ENCODE measurements around the gene RHBDL1. TPM values are rescaled to one million over a fixed set of nuclear protein-coding genes. Genes with fewer than 3 reads are reported as not detected.

The RHBDL1 gene
- total RNA-seq = under 1 TPM; 0.48 to 0.63 TPM

GRCh38 chr16:674968-675883 is at the start of gene RHBDL1:
Gene RHBDL1, plus strand, starts transcription at chr16:675671. Its CDS starts 120 bp downstream, at chr16:675791.
- POLR2A ChIA-PET = interaction anchor here (1.1 to 2.1 kb wide), 3 partner anchors 7 to 39 kb away, joined by 3 to 5 read pairs (median 4); partner anchors contain the start of genes METTL26, RHOT2 and WDR90
- CTCF ChIA-PET = interaction anchor here (0.8 to 6.1 kb wide), 3 partner anchors 7 to 46 kb away, joined by 3 to 25 read pairs (median 3); partner anchors contain the start of genes ANTKMT and RHOT2

GRCh38 chr16:625977-626765 is 49.3 kb upstream of the RHBDL1 start:
- ChIA-PET CTCF (no interaction called here), POLR2A (no interaction called here)

DNA sequence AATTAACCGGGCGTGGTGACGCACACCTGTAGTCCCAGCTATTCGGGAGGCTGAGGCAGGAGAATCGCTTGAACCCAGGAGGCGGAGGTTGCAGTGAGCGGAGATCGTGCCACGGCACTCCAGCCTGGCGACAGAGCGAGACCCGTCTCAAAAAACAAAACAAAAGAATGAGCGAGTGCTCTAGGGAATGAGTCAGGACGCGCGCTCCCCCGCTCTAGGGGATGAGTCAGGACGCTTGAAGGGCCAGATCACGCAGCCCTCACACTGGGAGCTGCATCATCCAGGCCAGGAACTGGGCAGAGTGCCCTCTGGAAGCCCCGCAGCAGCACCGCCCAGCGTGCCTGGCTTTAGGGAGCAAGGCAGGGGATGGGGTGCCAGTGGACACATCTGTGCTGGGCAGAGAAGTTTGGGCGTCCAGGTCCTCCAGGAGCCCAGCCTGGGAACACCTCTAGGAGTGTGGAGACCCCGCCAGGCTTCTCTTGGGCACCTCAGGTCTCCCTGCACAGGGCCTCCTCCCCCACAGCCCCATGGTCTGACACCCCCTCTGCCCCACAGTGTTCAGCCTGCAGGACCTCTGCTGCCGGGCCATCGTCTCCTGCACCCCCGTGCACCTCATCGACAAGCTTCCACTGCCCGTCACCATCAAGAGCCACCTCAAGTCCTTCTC is 48.6 kb upstream of the RHBDL1 start:
- ChIA-PET POLR2A (no interaction called here), CTCF (no interaction called here)

GRCh38 chr16:627454-628239 is 47.8 kb upstream of the RHBDL1 start:
- CTCF ChIA-PET = no interaction called here
- POLR2A ChIA-PET = no interaction called here

GRCh38 chr16:628321-629061 is 47.0 kb upstream of the RHBDL1 start:
- CTCF ChIA-PET = no interaction called here
- POLR2A ChIA-PET = no interaction called here

- POLR2A ChIA-PET = no interaction called here
- CTCF ChIA-PET = no interaction called here
These were observed 46.2 kb upstream of the RHBDL1 start for GRCh38 chr16:629185-629832.

DNA sequence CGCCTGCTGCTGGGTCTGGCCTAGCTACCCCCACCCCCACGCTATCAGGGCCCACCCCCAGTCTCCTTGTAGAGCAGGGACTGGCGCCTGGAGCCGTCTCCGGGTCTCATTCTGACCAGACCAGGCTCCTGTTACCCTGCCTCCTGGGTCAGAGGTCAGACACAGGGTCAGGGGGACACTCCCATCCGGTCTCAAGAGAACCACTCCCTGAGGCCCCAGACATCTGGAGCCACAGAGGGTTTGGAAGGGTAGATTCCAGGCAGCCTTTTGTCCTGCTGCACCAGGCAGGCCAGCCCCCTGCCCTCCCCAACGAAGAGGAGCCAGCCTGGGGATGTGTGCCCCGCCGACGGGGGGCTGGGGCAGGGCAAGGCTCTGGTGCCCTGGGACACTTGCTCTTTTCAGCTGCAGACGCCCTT is 45.6 kb upstream of the RHBDL1 start:
- POLR2A ChIA-PET = no interaction called here
- CTCF ChIA-PET = no interaction called here

DNA sequence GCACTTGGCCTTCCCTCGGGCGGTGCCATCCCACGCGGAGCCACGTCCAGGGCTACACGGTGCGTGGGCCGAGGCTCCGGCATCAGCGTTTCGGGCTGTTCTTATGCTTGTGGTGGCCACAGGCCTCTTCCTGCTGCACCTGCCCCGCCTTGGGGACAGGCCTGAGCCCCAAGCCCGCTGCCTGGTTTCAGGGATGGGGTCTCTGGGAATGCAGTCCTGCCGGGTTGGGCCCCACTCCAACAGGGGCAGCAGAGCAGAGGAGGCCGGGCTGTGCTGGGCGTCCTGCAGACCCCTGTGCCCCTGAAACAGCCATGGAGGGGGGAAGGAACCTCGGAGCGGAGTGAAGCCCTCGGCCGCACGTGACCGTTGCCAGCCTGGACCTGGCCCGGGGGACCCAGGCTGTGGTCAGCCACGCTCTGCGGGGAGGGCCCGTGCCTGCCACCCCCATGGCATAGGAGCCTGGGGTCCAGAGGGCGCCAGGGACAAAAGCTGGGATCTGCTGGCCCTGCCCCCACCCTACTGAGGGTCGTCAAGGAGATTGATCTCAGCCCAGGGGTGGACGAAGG is 45.1 kb upstream of the RHBDL1 start:
- POLR2A ChIA-PET = no interaction called here

GRCh38 chr16:630815-631405 is 44.6 kb upstream of the RHBDL1 start, which contains the start of gene WFIKKN1:
Gene WFIKKN1, plus strand, starts transcription at chr16:630985. Its CDS starts 269 bp downstream, at chr16:631254.
- ChIA-PET CTCF (interaction anchor here (1.0 kb wide), 1 partner anchor 51 kb away, joined by 3 read pairs; no protein-coding TSS in a partner anchor), POLR2A (no interaction called here)

More for the DNA sequence above, 45.1 kb upstream of the RHBDL1 start:
- CTCF ChIA-PET = interaction anchor here (1.0 kb wide), 1 partner anchor 51 kb away, joined by 3 read pairs; no protein-coding TSS in a partner anchor

GRCh38 chr16:631808-632358 is 43.6 kb upstream of the RHBDL1 start:
- CTCF ChIA-PET = interaction anchor here (0.6 kb wide), 1 partner anchor 1836 kb away, joined by 4 read pairs; no protein-coding TSS in a partner anchor
- POLR2A ChIA-PET = no interaction called here

DNA sequence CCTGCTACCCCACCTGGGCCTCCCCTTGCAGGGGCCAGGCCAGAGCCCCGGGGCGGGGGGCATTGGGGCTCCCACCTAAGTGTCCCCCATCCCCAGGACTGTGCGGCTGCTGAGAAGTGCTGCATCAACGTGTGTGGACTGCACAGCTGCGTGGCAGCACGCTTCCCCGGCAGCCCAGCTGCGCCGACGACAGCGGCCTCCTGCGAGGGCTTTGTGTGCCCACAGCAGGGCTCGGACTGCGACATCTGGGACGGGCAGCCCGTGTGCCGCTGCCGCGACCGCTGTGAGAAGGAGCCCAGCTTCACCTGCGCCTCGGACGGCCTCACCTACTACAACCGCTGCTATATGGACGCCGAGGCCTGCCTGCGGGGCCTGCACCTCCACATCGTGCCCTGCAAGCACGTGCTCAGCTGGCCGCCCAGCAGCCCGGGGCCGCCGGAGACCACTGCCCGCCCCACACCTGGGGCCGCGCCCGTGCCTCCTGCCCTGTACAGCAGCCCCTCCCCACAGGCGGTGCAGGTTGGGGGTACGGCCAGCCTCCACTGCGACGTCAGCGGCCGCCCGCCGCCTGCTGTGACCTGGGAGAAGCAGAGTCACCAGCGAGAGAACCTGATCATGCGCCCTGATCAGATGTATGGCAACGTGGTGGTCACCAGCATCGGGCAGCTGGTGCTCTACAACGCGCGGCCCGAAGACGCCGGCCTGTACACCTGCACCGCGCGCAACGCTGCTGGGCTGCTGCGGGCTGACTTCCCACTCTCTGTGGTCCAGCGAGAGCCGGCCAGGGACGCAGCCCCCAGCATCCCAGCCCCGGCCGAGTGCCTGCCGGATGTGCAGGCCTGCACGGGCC is 42.8 kb upstream of the RHBDL1 start:
- ChIA-PET CTCF (interaction anchor here (0.6 kb wide), 1 partner anchor 1836 kb away, joined by 4 read pairs; no protein-coding TSS in a partner anchor), POLR2A (no interaction called here)

GRCh38 chr16:633336-634050 is 42.0 kb upstream of the RHBDL1 start:
- CTCF ChIA-PET = interaction anchor here (0.8 kb wide), 1 partner anchor 52 kb away, joined by 3 read pairs; no protein-coding TSS in a partner anchor
- POLR2A ChIA-PET = interaction anchor here (1.0 kb wide), 1 partner anchor 95 kb away, joined by 3 read pairs; no protein-coding TSS in a partner anchor

DNA sequence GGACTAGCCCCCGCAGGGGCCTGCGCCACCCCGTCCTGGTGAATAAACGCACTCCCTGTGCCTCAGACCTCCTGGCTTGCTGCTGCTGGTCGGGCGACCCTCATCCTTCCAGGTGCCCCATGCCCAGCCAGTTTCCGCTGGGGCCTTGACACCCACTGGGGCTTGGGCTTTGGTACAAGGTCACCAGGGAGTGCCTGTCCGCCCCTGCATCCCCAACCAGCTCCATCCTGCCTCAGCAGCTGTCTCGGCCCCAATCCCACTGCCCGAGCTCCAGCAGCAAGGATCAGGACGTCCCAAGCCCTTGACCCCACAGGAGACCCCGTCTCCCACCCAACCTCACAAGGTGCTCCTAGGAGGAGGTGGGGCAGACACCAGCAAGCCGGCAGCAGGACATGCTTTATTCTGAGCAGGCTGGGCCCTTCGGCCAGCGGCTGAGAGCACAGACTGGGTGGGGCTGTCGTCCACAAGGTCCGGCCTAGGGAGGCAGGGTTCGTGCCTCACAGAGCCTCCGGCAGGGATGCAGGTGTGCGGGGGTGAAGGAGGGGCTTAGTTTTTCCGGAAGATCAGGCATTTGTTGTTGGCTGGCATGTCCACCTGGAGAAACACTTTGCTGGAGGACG is 41.3 kb upstream of the RHBDL1 start:
- ChIA-PET POLR2A (interaction anchor here (1.0 kb wide), 1 partner anchor 94 kb away, joined by 3 read pairs; no protein-coding TSS in a partner anchor), CTCF (interaction anchor here (0.8 kb wide), 1 partner anchor 53 kb away, joined by 3 read pairs; no protein-coding TSS in a partner anchor)

DNA sequence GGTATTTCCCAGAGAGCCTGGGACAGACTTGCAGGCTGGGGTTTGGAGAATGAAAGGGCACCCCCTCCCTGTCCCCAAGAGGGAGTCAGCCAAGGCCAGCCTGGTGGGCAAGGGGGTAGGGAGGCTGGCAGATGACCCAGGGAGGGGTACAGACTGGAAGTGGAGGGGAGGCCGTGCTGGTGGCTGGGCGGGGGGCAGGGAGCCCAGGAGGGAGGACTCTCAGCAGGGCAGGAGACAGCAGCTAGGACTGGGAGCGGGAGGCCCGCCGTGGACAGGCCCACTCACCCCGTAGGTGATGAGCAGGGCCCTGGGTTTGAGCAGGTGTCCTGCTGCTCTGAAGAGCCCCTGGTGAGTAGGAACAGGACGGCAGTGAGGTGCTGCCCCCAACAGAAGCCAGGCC is 40.5 kb upstream of the RHBDL1 start:
- POLR2A ChIA-PET = no interaction called here
- CTCF ChIA-PET = no interaction called here

All from activated CD8-positive, alpha-beta memory T cell treated with anti-CD3 and anti-CD28 coated beads for 36 hours (primary cell).